ENCODE data around the gene BTLA.
"Not testable (repeated sequence)": the region's sequence is repeated elsewhere in the genome, so short reads cannot be mapped to it uniquely, and the experiment has no call there.

Gene BTLA, protein sequence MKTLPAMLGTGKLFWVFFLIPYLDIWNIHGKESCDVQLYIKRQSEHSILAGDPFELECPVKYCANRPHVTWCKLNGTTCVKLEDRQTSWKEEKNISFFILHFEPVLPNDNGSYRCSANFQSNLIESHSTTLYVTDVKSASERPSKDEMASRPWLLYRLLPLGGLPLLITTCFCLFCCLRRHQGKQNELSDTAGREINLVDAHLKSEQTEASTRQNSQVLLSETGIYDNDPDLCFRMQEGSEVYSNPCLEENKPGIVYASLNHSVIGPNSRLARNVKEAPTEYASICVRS

DNA sequence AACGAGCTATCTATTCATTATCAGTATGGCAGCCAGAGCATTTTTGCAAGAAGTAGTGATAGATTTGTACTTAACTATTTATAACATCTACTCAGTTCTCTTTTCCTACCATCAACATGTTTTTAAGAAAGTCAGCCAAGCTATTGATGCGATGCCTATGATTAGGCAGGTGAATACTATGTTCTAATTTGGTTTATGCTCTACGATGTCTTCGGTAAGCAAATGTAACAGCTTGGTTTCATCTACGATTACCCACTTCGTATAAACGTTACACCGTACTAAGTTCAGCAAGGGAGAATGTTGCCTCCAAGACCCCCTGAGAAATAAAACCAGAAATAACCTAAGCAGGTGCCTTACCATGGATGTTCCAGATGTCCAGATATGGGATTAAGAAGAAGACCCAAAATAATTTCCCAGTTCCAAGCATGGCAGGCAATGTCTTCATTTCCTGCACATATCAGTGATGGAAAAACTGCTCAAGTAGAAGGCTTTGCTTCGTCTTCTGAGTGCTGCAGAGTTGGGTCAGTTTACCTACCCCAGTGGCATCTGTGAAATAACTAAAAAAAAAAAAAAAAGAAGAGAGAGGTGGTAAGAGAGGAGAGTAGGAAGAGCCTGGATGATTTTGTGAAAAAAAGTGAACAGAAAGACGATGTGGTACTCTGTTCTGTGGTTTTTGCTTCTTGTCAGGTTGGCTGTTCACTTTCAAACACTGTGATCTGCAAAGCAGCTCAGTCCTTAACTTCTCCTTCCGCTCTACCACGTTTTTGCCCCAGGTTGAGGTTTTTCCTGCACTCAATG, at the start of gene BTLA:
BTLA (minus strand) TSS at position 559 of the 798 bp plus-strand sequence; CDS start at position 445, 114 bp downstream.
- no peak for DNase-seq (ENCODE audit: low read depth)

DNA sequence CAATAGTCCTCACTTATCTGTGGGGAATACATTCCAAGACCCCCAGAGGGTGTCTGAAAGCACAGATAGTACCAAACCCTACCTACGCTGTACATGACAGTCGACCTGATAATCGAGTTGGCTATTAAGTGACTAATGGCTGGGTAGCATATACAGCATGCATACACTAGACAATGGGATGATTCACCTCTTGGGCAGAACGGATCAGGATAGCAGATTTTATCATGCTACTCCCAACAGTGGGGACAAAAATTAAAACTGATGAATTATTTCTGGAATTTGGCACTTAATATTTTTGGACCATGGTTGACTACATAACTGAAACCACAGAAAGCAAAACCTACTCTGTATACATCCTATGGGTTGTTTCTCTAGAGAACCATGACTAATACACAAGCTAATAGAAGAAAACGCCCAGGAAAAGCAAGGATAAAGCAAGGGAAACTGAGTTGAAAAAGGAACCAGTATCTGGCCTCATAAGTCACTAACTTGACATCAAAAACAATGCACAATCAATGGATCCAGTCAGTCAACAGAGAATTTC, 47.0 kb upstream of the BTLA start:
- no peak for DNase-seq (ENCODE audit: low read depth)

DNA sequence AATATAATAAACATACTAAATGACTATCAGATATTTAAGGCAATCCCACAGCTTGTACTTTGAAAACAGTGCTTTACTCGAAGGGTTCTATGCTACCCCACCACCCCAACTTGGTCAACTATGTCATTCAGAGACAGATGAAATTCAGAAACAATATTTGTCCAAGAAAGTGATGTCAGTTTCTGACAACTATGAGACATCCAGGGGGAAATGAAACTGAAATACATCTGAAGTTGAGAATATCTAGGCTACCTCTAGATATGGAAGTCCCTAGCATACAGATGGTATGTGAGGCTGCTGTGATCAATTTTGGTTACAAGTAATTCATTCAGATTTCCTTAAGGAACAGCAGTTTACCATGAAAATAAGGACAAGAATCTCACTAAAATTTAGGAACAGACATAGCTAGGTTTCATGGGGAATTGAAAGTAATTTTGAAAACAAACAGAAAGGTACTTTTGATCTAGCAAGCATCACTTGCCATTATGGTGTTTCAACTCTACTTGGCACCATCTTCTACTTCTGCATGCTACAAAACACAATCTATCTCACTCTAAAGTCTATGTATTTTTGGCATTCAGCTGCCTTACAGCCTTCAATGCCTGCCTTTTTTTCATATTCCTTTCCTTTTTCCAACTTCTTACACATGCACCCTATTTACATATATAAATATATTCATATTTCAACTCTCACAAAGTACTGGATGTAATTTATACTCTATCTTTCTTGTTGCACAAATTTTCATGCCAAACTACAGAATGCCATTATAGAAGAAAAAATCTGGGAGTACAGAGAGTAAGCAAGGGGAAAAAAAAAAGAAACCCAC, 40.8 kb upstream of the BTLA start:
- DNase-seq (ENCODE audit: low read depth), result no peak

DNA sequence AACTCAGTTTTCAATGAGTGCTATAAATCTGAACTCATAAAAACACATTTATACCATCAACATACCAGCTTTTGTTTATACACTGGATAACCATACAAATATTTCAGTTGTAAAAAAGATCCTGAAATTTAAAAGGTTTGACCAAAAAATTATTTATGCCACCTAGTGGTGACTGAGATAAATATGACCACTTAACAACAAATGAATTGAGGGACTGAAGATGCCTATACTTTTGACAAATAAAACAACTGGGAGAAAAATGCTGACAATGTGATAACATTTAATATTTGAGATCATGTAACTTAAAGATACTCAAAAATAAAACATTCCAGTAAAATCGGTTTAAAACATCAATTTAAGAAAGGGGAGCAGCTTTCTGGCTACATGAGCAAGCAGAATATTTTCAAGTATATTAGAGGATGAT, 32.1 kb upstream of the BTLA start:
- no peak for DNase-seq (ENCODE audit: low read depth)

DNA sequence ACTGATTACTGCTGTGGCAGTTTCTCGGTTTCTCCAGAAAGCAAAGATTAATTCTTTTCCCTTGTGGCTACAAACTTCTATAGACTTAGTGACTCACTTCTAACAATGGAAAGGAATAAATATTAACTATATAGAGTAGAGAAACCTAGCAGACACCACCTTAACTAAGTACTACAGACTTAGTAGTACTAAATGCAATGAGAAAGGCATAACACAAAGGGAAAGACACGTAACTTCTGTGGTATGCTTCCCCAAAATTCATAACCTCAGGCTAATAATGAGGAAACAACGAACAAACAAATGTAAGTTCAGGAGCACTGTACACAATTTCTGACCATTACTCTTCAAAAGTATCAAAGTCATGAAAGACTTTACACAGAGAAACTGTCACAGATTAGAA, 31.3 kb upstream of the BTLA start:
- DNase-seq (ENCODE audit: low read depth), result no peak

DNA sequence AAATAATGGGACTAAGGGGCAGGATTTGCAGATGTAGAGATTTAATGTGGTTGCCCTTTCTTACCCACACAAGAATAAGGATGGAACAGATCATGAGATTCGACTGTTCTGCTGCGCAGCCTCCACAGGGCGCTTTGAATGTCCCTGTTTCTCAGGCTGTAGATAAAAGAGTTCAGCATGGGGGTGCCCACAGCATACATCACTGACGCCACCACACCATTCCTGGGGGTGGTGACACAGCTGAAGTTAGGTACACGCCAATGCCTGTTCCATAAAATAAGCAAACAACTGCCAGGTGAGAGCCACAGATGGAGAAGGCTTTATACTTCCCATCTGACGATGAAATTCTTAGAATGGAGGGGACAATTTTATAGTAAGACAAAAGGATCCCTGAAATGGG, 24.9 kb upstream of the BTLA start:
- DNase-seq (ENCODE audit: low read depth), result not testable (repeated sequence)

DNA sequence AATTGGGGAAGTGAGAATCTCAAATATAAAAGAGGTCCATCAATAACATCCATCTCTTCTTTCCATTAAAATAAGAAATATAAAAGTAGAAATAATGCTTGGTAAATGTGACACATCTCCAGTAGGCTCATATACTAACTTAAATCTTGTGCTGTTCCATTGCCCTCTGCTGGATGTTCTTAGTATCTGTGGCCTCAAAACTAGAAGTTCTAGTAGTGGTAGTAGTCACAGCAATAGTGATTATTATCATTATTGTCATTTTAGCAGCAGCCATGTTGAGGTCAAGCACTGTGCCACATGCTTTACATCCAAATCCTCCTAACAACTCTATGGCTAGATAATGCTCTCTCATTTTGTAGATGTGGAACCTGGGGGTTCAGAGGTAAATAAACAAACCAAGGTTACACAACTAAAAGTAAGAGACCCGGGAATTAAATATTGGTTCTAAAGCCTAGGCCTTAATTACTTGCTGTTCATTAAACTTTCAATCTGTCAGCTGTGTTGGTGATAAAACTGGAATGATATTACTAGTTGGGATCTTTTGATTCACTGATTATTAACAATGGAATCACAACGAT, 20.2 kb upstream of the BTLA start:
- no peak for DNase-seq (ENCODE audit: low read depth)

DNA sequence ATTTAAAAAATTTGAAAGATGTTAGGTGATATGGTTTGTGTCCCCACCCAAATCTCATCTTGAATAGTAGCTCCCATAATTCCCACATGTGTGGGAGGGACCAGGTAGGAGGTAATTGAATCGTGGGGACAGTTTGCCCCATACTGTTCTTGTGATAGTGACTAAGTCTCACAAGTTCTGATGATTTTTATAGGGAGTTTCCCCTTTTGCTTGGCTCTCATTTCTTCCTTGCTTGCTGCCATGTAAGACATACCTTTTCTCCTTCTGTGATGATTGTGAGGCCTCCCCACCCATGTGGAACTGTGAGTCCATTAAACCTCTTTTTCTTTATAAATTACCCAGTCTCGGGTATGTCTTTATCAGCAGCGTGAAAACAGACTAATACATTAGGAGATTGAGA, 19.7 kb upstream of the BTLA start:
- not testable (repeated sequence) for DNase-seq (ENCODE audit: low read depth)

DNA sequence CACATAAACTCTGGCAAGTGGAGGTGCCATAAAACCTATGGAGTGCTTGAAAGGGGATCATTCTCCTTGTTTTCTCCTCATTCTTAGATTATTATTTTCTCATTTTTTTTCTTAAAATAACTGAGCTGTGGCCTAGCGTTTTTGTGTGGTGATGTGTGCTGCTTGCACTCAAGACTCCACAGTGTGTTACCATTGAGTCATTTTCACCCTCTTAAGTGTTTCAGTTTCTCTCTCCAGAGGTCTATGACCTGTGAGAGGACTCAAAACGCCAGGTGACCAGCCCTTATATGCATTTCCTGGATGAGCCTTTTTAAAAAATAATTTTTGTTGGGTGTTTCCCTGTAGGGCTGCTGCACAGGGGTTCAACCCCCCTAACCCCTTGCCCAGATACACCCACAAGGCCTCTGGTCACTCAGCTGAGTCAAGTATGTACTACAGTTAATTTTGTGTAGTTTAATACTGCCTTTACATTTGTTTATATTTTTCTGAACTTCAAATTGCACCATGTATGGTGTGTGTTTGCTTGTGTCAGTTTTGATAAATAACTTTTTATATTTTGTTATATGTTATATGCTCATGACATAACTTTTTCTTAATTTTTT, 15.4 kb upstream of the BTLA start:
- no peak for DNase-seq (ENCODE audit: low read depth)

DNA sequence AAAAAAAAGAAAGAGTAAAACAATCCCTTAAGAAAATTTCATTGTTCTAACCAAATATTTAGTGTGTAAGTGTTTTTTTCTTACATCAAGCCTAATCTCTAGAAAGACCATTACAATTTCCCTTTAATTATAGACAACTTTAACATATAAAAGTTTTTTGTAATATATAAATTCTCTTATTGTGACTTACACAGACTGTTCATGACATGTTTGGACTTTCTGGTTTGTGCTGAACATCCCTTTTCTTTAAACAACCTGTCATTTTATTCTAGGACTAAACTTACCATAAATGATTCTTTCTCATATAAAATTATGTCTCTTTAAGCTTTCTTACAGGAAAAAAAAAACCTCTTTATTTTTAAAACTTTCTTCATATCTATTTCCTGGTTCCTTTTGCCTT, 13.0 kb upstream of the BTLA start:
- no peak for DNase-seq (ENCODE audit: low read depth)

DNA sequence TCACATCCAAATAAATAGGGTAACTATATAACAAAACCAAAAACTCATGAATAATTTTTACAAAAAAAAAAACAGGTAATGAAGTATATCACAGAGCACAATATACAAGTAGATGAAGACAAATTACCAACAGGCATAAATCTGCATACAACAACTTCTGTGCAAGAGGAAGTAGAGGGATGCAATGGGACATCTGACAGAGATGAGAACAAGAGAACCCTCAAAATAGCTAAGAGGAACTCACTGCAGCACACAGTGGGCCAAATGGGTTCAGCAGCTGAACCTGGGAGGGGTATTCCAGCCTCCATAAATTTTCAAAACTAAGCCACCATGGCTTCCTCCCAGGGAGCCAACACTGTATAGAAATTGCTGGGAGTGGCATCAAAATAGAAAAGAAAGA, 9.6 kb upstream of the BTLA start:
- no peak for DNase-seq (ENCODE audit: low read depth)

DNA sequence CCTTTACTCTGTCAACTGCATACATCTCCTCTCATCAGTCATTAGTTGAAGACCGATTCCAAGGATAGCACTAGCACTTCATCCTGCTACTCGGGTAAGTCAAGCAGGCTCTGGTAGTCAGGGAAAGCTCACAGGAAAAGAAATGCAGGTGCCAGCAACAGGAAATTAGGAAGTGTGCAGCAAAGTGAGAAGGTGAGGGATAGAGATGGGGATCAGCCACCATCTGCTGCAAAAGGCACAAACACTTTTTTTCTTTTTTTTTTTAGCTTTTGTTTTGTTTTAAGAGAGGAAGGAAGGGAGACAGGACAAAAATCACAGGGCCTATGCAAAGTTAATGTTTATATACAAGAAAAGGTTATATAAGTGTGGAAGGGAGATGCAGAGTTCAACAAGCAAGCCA, 9.0 kb upstream of the BTLA start:
- DNase-seq (ENCODE audit: low read depth), result no peak

DNA sequence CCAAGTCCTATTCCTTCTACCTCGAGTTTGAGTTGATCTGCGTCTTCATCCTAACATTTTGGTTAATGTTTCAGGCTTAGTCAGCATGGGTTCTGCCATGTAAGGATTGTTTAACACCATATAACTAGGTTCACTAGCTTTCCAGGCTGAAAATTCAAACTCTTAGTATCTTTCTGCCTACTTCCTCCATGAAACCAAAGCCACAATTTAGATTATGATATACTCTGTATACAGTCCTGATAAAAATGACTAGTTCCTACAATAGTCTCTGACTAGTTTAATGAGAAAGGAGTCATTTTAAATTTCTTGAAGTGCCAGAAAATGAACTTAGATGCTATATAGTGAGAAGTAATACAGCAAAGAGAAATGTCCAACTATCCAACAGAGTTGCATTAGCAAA, 6.6 kb upstream of the BTLA start:
- no peak for DNase-seq (ENCODE audit: low read depth)

DNA sequence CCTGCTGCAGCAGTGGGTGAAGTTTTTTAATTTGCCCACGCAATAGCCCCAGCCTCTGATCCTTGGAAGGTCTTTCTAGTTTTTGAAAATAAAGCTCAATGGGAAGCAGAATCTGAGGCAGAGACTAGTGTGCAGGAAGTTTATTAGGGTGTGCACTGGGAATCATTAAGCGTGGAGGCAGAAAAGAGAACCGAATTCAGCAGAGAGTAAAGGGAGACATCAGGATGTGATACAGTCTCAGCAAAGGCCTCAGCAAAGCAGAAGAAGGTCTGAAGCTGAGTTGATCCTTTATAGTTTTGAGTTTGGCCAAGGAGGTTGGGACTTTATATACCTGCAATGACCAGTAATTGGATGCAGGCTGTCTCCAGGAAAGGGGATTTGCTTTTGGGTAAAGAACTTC, 4.9 kb upstream of the BTLA start:
- DNase-seq (ENCODE audit: low read depth), result no peak

DNA sequence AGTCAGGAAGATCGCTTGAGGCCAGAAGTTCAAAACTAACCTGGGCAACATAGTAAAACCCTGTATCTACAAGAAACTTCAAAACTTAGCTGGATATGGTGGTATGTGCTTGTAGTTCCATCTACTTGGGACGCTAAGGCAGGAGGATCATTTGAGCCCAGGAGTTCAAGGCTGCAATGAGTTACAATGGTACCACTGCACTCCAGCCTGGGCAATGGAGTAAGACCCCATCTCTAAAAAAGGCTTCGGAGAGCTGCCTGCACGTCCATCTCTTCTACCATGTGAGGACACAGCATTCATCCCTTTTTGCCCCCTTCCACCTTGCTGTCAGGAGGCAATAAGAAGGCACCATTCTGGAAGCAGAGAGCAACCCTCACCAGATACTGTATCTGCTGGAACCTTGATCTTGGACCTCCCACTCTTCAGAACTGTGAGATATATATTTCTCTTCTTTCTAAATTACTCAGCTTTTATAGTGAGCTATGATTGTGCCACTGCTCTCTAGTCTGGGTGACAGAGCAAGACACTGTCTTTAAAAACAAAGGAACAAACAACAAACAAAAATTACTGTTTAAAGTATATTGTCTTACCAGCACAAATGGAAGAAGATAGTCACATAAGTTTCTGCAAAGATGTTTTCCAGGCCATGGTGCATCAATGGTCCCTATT, 4.2 kb upstream of the BTLA start:
- DNase-seq (ENCODE audit: low read depth), result no peak

DNA sequence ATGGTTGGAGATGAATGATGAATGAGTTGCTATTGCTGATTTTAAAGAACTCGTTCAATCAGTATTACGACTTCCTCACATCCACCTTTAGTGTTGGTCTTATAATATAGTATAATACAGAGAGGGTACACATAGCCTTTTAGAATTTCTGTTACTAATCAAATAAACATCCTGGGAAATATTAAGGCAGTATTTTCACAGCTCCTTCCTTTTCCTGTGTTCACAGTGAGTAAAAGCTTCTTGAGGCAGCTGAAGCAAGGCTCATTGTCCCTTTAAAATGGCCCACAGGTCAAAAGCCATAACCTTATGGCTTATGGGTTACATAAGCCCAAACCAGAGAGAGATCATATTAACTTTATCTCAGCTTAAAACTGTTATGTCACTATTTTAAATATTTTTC, 1.3 kb upstream of the BTLA start:
- DNase-seq (ENCODE audit: low read depth), result no peak

DNA sequence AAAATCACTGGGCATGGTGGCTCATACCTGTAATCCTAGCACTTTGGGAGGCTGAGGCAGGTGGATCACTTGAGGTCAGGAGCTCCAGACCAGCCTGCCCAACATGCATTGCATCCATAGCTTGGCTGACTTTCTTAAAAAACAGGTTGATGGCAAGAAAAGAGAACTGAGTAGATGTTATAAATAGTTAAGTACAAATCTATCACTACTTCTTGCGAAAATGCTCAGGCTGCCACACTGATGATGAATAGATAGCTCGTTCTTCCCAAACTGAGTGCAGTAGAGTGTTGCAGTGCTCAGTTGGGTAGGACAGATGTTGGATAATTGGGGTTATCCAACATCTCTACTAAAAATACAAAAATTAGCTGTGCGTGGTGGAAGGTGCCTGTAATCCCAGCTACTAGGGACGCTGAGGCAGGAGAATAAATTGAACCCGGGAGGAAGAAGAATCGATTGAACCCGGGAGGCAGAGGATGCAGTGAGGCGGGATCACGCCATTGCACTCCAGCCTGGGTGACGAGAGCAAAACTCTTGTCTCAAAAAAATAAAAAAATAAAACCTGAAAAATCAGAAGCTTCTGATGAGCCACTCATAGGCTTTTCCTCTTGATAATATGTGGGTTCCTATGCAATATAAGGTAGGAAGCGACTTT, 1.2 kb downstream of the BTLA start:
- no peak for DNase-seq (ENCODE audit: low read depth)

DNA sequence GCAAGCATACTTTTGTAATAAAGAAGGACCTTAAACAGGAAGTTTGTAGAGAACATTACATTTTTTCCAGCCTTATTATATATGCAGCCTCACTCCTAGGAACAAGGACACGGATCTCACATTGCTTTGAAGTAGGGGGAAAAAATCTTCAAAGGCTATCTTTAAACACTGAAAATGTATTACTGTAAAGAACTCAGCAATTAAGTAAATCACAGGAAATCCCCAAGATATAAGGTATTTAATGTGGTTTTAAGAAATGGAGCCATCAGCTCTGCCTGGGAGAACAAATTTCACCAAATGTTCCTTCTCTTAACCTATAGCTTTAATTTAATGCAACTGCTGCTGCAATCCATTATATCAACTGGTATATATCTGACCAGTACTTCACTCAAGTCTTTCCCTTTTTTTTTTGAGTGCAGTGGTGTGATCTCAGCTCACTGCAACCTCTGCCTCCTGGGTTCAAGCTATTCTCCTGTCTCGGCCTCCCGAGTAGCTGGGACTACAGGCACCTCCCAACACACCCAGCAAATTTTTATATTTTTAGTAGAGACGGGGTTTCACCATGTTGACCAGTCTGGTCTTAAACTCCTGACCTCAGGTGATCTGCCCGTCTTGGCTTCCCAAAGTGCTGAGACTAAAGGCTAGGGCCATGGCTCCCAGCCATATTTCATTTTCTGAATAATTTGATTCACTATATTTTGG, 2.8 kb downstream of the BTLA start:
- DNase-seq (ENCODE audit: low read depth), result no peak

DNA sequence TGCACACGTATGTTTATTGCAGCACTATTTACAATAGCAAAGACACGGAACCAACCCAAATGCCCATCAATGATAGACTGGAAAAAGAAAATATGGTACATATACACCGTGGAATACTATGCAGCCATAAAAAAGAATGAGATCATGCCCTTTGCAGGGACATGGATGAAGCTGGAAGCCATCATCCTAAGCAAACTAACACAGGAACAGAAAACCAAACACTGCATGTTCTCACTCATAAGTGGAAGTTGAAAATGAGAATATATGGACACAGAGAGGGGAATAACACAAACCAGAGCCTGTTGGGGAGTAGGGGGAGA, 4.9 kb downstream of the BTLA start:
- not testable (repeated sequence) for DNase-seq (ENCODE audit: low read depth)

DNA sequence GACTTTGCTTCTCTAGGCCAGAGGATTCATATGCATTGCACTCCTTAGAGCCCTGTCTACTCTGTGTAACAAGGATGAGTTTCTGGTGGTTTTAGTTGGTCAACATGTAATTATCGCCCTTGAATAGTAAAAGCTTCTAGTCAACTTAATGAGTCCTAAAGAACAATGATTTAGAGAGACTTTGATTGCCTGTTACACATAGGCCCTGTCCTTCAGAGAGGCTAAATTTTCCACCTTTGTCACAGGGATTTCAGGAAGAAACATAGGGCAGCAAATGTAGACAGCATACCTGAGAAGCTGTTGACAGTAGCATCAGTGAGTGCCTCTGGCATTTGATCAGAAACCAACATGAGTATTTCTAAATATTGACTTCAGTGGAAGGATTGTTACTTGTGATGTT, 7.1 kb downstream of the BTLA start:
- DNase-seq (ENCODE audit: low read depth), result no peak
